Cardiac fibroblast (primary cell): Measurements from ENCODE around the gene PC.
A peak's percentile ranks its signal among the peaks of the same experiment; 100 is the strongest.

Experiments used
- DNase-seq, 2 donors: peaks; one replicate each; pipeline versions ENCODE4 v3.0.0 to v3.0.0-alpha.2; 2010; ENCODE audit warnings: low read depth in 2 of 2
- H3K4me3 ChIP-seq, 2 donors: replicated peaks in 1 of 2; 1 replicate in 1 of 2; 2 replicates in 1 of 2; pipeline ENCODE4 v1.5.1; 2011; ENCODE audit warnings: low read depth in 2 of 2, low read length in 2 of 2, mild to moderate bottlenecking in 2 of 2, moderate library complexity in 1 of 2
- CTCF ChIP-seq: IDR thresholded peaks from one replicate; pipeline ENCODE4 v1.5.1; 2011; ENCODE audit warnings: low read depth, mild to moderate bottlenecking, low read length, inconsistent platforms

Gene PC

GRCh38 chr11:66879000-66879399 lies 79.2 kb downstream of the PC start:
- DNase-seq, result no peak
- no peak for TF ChIP-seq CTCF
- no peak overlapping the region for H3K4me3 ChIP-seq

DNA sequence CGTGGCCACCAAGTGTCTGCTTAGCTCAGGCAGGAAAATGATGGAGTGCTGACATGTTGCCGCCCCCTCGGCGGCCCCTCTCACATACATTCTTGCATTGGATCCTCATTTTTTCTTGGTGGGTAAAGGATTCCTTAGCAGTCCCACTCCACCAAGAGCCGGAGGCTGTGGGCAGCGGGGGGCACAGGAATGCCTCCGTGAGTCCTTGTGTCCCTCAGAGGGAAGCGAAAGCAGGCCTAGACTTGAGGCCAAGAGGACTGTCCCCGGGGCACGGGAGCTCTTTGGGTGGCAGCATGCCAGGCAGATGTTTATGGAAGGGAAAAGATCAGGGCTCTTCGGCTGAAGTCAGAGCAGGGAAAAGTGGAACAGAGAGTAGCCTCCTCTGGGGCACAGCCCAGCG lies 79.7 kb downstream of the PC start:
- no peak for TF ChIP-seq CTCF
- no peak overlapping the region for H3K4me3 ChIP-seq
- DNase-seq, result no peak

DNA sequence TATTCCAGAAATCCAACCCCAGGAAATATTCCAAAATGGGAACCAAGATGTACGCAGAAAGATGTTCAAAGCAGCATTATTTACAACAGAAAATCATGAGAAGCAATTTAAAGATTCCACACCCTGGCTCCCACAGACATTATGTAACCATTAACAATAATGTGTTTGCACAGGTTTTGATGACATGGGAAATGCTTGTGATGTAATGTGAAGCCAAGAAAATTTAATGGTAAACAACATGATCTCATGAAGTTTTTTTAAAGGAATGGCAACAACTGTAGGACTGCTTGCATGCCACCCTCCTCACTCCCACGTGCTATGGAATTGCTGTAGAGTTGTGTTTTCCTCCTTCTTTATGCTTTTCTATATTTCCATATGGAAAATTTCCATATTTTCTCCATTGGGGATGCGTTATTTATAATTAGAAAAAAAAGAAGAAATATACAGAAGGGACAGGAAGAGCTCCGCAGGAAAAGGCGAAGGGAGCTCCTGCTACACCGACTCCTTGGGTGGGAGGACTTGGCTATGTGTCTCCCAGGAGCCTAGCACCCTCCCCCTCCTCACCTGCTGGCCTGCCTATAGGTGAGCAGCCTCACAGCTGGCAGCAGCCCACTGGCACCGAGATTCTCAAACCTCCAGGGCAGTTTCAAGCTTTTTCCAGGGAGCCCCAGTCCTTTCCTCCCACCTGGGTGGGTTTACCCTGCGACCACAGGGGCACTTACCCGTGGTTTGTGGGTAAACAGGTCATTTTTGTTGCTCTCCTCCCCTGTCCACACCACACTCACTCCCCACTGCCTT lies 80.4 kb downstream of the PC start:
- H3K4me3 ChIP-seq, result no peak overlapping the region
- TF ChIP-seq CTCF, result no peak
- DNase-seq, result peak; percentile 36 to 46

- H3K4me3 ChIP-seq, result no peak overlapping the region
- DNase-seq, result no peak
- TF ChIP-seq CTCF, result no peak
Measured at GRCh38 chr11:66875378-66875777, 82.8 kb downstream of the PC start.

- TF ChIP-seq CTCF, result no peak
- H3K4me3 ChIP-seq, result no peak overlapping the region
- DNase-seq, result no peak
Measured at GRCh38 chr11:66874232-66874631, 84.0 kb downstream of the PC start.

DNA sequence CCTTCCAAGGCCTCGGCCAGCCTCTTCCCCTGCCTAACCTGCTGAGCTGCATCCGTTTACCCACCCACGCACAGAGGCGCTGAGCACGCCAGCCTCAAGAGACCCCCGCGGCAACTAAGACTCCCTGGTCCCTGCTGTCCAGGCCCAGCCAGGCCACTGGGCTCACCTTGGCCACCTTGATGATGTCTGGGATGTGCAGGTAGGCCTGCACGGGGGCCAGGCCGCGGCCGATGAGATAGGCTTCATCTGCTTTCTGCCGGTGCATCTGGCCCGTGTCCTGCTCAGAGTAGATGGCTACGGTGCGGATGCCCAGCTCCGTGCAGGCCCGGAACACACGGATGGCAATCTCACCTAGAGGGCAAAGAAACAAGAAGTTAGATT lies 86.7 kb downstream of the PC start:
- H3K4me3 ChIP-seq, result no peak overlapping the region

More for the DNA sequence above, 86.7 kb downstream of the PC start:
- TF ChIP-seq CTCF, result no peak
- DNase-seq, result no peak
